Effector memory CD8-positive, alpha-beta T cell (primary cell): ENCODE data around the gene SMOC2.
A peak's percentile ranks its signal among the peaks of the same experiment; 100 is the strongest.

Experiments
- ATAC-seq: fragments of 150-1000 bp; cut with Tn5 transposase; replicated peaks from 2 replicates; pipeline ENCODE4 v1.10.0; 2021; ENCODE audit warnings: mild to moderate bottlenecking, moderate library complexity
- DNase-seq, 3 experiments: peaks; one replicate each; pipeline ENCODE4 v3.0.0; 2021
- H3K27ac Mint-ChIP-seq, 2 donors: one replicate each; pipeline ENCODE4 v1.8.0; 2022; ENCODE audit warnings: mild to moderate bottlenecking in 2 of 2, mixed read lengths in 2 of 2, moderate library complexity in 2 of 2
- H3K27me3 Mint-ChIP-seq, 2 donors: one replicate each; pipeline ENCODE4 v1.8.0; 2022; ENCODE audit warnings: mixed read lengths in 2 of 2
- H3K36me3 Mint-ChIP-seq: one replicate; pipeline ENCODE4 v1.8.0; 2022; ENCODE audit warnings: mild to moderate bottlenecking, moderate library complexity, mixed read lengths; ENCODE audit not compliant: insufficient read depth
- H3K4me1 Mint-ChIP-seq, 2 donors: one replicate each; pipeline ENCODE4 v1.8.0; 2022; ENCODE audit warnings: low read depth in 2 of 2, mixed read lengths in 2 of 2
- H3K4me3 Mint-ChIP-seq, 2 donors: one replicate each; pipeline ENCODE4 v1.8.0; 2022; ENCODE audit warnings: mild to moderate bottlenecking in 2 of 2, mixed read lengths in 2 of 2, moderate library complexity in 2 of 2
- H3K9me3 Mint-ChIP-seq, 2 donors: one replicate each; pipeline ENCODE4 v1.8.0; 2022; ENCODE audit warnings: mixed read lengths in 2 of 2

The SMOC2 gene

DNA sequence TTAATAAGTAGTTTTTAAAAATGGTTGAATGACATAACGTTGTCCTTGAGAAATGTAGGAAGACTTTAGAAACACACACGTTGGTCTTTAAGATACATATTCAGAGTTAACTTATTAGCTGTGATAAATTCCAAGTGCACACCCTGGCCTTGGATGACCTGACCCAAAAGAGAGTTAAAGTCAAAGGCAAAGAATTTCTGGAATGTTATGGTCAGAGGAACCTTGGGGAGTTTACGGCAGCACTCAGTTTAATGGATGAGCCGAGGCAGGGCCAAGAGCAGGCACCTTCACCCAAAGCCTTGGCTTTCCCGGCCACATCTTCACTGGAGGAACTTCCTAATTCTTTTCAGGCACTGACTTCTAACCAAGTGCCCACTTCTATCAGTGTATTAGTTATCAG lies 200.5 kb downstream of the SMOC2 start:
- Mint-ChIP-seq H3K27ac (no peak overlapping the region), H3K9me3 (no peaks in the 10 kb centered on the region), H3K27me3 (peaks cover 12 to 59% of the 10 kb centered on the region in 2 donors), H3K36me3 (no peaks in the 10 kb centered on the region), H3K4me3 (no peak overlapping the region), H3K4me1 (no peaks in the 10 kb centered on the region)
- no peak for DNase-seq
- no peak for ATAC-seq

DNA sequence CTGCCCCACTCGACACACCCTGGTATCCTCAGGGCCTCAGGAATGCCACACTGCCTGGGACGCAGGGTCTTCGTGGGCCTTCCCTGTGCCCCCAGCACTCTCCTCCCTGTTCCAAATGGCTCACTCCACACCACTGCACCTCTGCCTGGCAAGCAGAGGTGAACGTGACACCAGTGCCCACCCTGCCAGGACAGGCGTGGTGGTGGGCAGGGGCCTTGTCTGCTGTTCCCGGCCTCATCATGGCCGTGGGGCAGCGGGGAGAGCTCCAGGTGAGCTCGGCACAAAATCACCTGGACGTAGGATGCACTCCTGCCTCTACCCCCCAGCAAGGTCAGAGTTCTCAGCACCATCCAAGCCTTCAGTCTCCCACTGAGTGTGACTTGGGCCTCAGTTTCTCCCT lies 202.4 kb downstream of the SMOC2 start:
- no peak overlapping the region for H3K27ac Mint-ChIP-seq
- no peak for ATAC-seq
- H3K27me3 Mint-ChIP-seq = peaks cover 24 to 63% of the 10 kb centered on the region in 2 donors
- no peaks in the 10 kb centered on the region for H3K36me3 Mint-ChIP-seq
- H3K9me3 Mint-ChIP-seq = no peaks in the 10 kb centered on the region
- no peaks in the 10 kb centered on the region for H3K4me1 Mint-ChIP-seq
- no peak for DNase-seq
- no peak overlapping the region for H3K4me3 Mint-ChIP-seq

DNA sequence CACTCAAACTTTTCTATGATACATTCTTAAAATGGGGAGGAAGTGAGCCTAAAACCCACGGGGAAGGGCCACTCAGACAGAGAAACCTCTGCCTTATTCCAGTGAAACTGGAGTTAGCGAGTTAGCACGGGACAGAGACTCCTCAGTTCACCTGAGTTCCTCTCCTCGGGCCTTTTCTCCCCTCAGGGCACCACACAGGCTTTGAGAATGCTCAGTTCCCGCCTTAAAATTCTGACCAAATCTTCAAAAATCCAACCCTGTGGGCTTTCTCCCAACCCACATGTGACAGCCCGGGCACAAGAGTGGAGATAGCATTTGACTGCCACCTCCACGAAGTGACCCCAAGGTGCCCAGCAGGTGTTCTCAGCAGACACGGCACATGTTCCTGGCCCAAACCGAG lies 204.3 kb downstream of the SMOC2 start:
- no peak for ATAC-seq
- Mint-ChIP-seq H3K27me3 (peaks cover 31 to 71% of the 10 kb centered on the region in 2 donors), H3K36me3 (peaks cover 3% of the 10 kb centered on the region), H3K9me3 (no peaks in the 10 kb centered on the region), H3K4me3 (no peak overlapping the region), H3K4me1 (no peaks in the 10 kb centered on the region), H3K27ac (no peak overlapping the region)
- no peak for DNase-seq

DNA sequence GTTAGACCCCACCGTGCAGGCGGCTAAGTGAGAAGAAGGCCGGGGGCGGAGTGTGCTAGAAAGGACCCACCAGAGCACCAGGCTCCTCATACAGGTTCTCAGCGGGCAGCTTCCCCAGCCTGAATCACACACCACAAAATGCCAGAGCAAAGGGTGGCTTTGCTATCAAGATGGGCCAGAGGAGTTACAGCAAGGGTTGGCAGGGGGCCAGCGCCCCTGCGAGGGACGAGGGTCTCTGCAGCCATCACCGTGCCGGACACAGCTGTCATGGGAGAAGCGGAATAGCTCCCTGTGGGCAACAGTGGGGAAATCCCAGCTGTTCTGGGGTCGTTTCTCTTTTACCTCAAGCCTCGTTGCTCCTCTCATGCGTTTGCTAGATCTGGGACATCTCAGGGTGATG lies 206.3 kb downstream of the SMOC2 start:
- ATAC-seq (no peak), DNase-seq (no peak)
- H3K4me3 Mint-ChIP-seq = no peak overlapping the region
- peaks cover 26 to 75% of the 10 kb centered on the region in 2 donors for H3K27me3 Mint-ChIP-seq
- no peaks in the 10 kb centered on the region for H3K9me3 Mint-ChIP-seq
- no peaks in the 10 kb centered on the region for H3K4me1 Mint-ChIP-seq
- H3K27ac Mint-ChIP-seq = peak overlapping the region in 1 of 2 donors; percentile 25
- H3K36me3 Mint-ChIP-seq = peaks cover 3% of the 10 kb centered on the region

DNA sequence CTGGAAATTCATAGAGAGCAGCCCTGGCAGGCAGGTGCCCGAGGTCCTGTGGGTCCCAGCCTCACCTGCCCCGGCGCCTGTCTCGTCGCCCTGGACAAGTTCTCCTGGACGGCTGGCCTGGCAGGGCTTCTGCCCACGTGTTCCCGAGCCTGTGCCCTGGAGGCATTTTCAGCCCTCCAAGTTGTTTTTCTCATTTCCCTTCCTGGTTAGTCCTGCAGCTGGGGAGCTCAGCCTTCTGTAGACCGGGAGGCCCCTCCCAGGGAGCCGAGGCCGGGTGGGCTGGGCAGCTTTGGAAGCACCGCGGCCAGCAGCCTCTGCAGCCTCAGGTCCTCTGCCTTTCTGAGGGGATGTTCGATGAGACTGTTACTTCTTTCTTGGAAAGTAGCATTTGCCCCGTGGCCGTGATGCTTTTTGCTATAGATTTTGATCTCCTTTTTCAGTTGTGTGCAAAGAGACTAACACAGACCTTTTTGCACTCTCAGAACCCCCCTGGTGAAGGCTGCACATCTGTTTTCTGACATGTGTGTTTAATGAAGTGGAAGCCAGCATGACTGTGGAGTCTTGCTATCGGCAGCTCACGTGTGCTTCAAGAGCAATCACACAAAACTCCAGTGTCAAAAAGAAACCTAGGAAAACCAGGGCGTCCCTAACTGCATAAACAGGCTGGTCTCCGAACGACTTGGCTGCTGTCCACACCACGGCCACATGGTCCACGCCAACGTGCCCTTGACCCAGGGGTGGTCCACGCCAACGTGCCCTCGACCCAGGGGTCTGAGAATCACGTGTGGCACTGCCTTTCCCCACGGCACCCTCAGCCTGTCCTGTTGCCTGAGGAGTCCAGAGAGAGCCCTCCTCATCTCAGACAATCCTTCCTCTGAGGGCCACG lies 207.5 kb downstream of the SMOC2 start:
- Mint-ChIP-seq H3K27ac (no peak overlapping the region), H3K9me3 (no peaks in the 10 kb centered on the region), H3K36me3 (peaks cover 3% of the 10 kb centered on the region), H3K27me3 (peaks cover 26 to 69% of the 10 kb centered on the region in 2 donors), H3K4me1 (no peaks in the 10 kb centered on the region), H3K4me3 (no peak overlapping the region)
- ATAC-seq (no peak), DNase-seq (no peak)

DNA sequence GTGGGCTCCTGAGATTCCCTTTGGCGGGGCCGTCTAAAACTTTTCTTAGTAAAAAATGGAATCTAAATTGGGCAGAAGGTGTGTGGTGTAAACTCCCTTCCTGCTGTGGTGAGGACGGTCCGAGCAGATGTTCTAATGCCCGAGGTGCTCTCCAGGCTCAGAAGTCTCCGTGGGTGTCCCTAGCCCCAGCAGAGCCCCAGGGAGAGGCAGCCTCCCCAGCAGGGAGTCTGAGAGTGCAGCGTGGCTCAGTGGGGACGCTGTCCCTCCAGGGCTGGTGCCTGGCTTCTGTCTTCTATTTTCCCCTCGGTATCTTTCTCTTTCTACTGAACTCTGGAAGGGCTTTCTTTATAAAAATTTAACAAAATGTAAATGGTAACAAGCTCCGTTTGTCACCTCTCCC lies 208.2 kb downstream of the SMOC2 start:
- Mint-ChIP-seq H3K4me1 (no peaks in the 10 kb centered on the region), H3K27ac (no peak overlapping the region), H3K4me3 (no peak overlapping the region), H3K27me3 (peaks cover 26 to 63% of the 10 kb centered on the region in 2 donors), H3K9me3 (no peaks in the 10 kb centered on the region), H3K36me3 (peaks cover 3% of the 10 kb centered on the region)
- DNase-seq (no peak), ATAC-seq (no peak)

DNA sequence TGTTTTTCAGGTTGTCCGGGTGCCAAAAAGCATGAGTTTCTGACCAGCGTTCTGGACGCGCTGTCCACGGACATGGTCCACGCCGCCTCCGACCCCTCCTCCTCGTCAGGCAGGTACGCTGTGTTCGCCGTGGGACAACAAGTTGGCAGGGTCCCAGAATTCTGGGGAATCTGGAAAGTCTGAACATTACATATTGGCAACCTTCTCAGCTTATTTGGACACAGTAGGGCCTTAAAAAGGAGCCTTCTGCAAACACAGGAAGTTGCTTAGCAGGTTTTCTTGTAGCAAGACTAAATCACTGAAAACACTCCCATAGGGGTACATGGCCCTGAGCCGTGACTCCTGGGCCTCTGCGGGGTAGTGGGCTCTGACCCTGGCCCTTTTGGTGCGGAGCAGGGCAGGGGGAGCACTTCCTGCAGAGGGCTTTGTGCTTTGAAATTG lies 209.7 kb downstream of the SMOC2 start:
- no peaks in the 10 kb centered on the region for H3K4me1 Mint-ChIP-seq
- H3K36me3 Mint-ChIP-seq = peaks cover 3% of the 10 kb centered on the region
- H3K27ac Mint-ChIP-seq = no peak overlapping the region
- DNase-seq (no peak), ATAC-seq (no peak)
- H3K9me3 Mint-ChIP-seq = no peaks in the 10 kb centered on the region
- peaks cover 26 to 60% of the 10 kb centered on the region in 2 donors for H3K27me3 Mint-ChIP-seq
- no peak overlapping the region for H3K4me3 Mint-ChIP-seq

DNA sequence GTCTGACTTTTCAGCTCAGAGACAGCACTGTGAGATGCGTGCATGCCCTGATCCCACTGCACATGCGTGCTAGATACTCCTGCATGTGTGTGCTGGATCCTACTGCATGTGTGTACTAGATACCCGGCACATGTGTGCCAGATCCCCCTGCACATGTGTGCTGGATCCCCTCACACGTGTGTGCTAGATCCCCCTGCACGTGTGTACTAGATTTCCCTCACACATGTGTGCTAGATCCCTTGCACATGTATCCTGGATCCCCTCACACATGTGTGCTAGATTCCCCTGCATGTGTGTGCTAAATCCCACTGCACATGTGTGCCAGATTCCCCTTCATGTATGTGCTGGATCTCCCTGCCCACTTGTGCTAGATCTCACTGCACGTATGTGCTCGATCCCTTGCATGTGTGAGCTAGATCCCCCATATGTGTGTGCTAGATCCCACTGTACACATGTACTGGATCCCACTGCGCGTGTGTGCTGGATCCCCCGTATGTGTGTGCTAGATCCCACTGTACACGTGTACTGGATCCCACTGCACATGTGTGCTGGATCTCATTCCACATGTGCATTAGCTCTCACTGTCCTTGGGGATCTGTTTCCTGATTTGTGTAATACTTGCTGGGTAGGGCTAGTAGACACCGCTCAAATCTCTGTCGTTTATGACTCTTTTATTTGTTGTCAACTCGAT lies 214.6 kb downstream of the SMOC2 start:
- Mint-ChIP-seq H3K4me3 (no peak overlapping the region), H3K9me3 (peaks cover 3 to 17% of the 10 kb centered on the region in 2 donors), H3K36me3 (no peaks in the 10 kb centered on the region), H3K27me3 (peaks cover 0 to 20% of the 10 kb centered on the region in 2 donors), H3K4me1 (no peaks in the 10 kb centered on the region), H3K27ac (no peak overlapping the region)
- ATAC-seq (no peak), DNase-seq (no peak)

DNA sequence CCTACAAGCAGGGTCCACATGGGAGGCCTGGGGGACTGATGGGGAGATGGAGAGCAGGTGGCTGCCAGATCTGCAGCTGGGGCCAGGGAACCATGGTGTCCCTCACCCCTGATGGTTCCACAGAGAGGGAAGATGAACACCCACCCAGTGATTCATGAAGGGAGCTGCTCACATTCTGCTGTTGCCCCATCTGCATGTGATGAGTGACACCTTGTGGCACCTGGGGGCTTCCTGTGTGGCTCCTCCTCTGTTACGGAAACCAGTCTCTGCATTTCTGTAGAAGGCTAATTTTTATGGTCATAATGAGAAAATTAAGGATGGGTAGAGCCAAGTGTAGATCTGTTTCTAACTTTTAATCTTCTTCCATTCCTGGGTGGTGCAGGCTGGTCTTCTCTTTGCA lies 217.1 kb downstream of the SMOC2 start:
- no peaks in the 10 kb centered on the region for H3K36me3 Mint-ChIP-seq

DNA sequence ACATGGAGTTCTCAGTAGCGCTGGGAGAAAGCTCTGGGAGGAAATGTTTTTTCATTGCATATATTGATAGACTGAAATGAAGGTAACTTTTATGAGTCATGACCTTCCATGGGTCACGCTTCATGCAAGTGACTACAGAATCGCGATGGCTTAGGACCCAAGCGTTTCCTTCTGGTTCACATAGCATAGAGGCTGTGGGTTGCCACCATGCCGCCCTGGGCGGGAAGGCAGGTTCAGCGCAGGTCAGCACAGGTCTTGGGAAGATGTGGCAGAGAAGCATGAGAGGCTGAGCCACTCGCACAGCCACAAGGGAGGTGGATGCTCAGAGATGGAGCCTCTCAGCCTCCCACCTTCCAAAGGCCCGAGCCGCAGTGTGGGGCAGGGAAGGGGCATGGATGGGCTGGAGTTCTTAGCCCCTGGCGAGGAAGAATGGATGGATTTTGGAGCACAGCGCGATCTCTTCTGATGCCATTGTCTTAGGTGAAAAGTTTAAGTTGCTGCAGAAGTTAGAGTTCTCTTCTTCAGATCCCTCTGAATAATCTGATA lies 219.5 kb downstream of the SMOC2 start:
- DNase-seq (no peak), ATAC-seq (no peak)
- peaks cover 21 to 29% of the 10 kb centered on the region in 2 donors for H3K27me3 Mint-ChIP-seq
- no peaks in the 10 kb centered on the region for H3K4me1 Mint-ChIP-seq
- H3K27ac Mint-ChIP-seq = no peak overlapping the region
- H3K9me3 Mint-ChIP-seq = peaks cover 5 to 24% of the 10 kb centered on the region in 2 donors
- H3K36me3 Mint-ChIP-seq = no peaks in the 10 kb centered on the region
- H3K4me3 Mint-ChIP-seq = no peak overlapping the region

More for the DNA sequence above, 217.1 kb downstream of the SMOC2 start:
- no peaks in the 10 kb centered on the region for H3K4me1 Mint-ChIP-seq
- no peak overlapping the region for H3K4me3 Mint-ChIP-seq
- no peak for ATAC-seq
- no peak for DNase-seq
- no peak overlapping the region for H3K27ac Mint-ChIP-seq
- peaks cover 5 to 24% of the 10 kb centered on the region in 2 donors for H3K9me3 Mint-ChIP-seq
- H3K27me3 Mint-ChIP-seq = peaks cover 13 to 21% of the 10 kb centered on the region in 2 donors

DNA sequence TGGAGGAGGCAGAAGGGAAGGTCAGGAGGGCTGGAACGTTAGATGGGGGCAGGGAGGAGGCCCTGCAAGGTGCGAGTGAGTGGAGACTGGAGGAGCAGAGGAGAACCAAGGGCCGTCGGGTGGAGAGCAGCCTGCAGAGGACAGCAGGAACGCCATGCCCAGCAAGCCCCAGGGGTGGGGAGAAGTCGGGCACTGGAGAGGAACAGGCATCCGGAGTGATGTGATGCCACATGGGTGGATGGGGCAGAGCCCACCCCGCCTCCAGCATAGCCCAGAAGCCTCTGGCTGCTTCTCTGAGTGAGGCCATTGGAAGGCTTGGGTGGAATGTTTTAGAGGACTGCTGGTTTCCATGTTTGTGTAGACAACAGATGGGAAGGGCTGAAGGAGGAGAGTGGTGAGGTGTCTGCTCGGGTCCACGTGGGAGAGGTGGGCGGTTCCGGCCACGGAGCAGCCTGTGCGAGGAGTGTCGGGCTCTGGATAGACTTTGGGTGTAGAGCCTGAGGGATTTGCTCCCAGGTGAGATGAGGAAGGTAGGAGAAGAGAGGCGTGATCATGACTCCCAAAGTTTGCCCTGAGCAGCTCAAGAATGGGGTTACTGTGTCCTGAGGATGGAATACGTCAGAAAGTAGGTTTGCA lies 221.4 kb downstream of the SMOC2 start:
- Mint-ChIP-seq H3K4me1 (no peaks in the 10 kb centered on the region), H3K27ac (no peak overlapping the region)
- no peak for DNase-seq

DNA sequence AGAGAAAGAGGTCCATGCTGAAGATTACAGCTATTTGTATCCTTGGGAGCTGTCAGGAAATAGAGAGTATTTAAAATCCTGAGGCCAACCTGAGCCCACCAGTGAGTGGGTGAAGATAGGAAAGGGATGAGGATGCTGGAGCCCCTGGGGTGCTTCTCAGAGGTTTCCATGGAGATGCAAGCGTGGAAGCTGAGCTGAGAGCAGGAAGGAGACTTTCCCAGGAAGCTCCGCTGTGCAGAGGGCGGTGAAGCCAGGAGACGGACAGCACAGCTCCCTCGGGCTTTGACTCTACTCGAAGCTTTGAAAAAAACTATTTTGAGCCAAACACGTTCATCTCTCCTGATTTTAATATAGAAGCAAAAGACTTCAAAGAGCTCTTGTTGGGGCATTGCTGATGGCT lies 222.1 kb downstream of the SMOC2 start:
- no peak for ATAC-seq
- H3K27me3 Mint-ChIP-seq = peaks cover 31 to 36% of the 10 kb centered on the region in 2 donors
- no peaks in the 10 kb centered on the region for H3K36me3 Mint-ChIP-seq

More for the DNA sequence above, 221.4 kb downstream of the SMOC2 start:
- Mint-ChIP-seq H3K4me3 (no peak overlapping the region), H3K9me3 (peaks cover 5 to 24% of the 10 kb centered on the region in 2 donors), H3K27me3 (peaks cover 31 to 35% of the 10 kb centered on the region in 2 donors), H3K36me3 (no peaks in the 10 kb centered on the region)
- no peak for ATAC-seq

DNA sequence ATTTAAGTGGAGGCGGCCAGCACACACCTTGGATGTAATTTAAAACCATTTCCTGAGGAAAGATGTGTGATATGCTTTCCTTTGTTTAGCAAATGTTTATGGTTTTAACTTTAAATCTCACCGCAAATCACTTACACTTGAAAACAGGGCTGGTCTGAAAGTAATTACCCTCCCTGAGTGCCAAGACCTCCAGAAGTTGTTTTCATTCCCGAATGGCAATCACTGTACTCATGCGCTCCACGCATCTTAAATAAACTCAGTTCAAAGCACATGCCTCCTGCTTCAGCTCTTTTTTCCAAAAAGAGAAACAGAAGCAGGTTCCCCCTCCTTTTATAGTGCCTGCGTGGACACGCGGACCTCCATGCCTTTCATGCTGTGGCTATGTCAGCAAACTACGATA lies 224.0 kb downstream of the SMOC2 start:
- ATAC-seq (no peak), DNase-seq (no peak)
- Mint-ChIP-seq H3K27me3 (peaks cover 31 to 36% of the 10 kb centered on the region in 2 donors), H3K4me1 (no peaks in the 10 kb centered on the region), H3K9me3 (peaks cover 2 to 8% of the 10 kb centered on the region in 2 donors), H3K4me3 (no peak overlapping the region), H3K27ac (no peak overlapping the region), H3K36me3 (no peaks in the 10 kb centered on the region)

More for the DNA sequence above, 222.1 kb downstream of the SMOC2 start:
- DNase-seq = no peak
- H3K27ac Mint-ChIP-seq = no peak overlapping the region
- no peaks in the 10 kb centered on the region for H3K4me1 Mint-ChIP-seq
- peaks cover 5 to 24% of the 10 kb centered on the region in 2 donors for H3K9me3 Mint-ChIP-seq
- H3K4me3 Mint-ChIP-seq = no peak overlapping the region
